ENCODE measurements around the gene F2. TPM values are rescaled to one million over a fixed set of nuclear protein-coding genes. Genes with fewer than 3 reads are reported as not detected.

Gene F2
- total RNA-seq, 1 experiment from 2014 or later = 0.06 TPM

- no peak for DNase-seq
- H3K9me3 ChIP-seq (replicated peaks) = no peaks in the 10 kb centered on the region
- no peaks in the 10 kb centered on the region for H3K27me3 ChIP-seq
- H3K27ac ChIP-seq = no peak overlapping the region
- no peaks in the 10 kb centered on the region for H3K4me1 ChIP-seq
- H3K36me3 ChIP-seq = peaks cover 15% of the 10 kb centered on the region
- no peak overlapping the region for H3K4me3 ChIP-seq
These were observed 17.6 kb downstream of the F2 start for GRCh38 chr11:46736615-46737014.

GRCh38 chr11:46737699-46738098 lies 18.7 kb downstream of the F2 start:
- DNase-seq = no peak
- Histone ChIP-seq H3K27me3 (no peaks in the 10 kb centered on the region), H3K36me3 (peaks cover 26% of the 10 kb centered on the region), H3K4me3 (no peak overlapping the region), H3K4me1 (no peaks in the 10 kb centered on the region), H3K9me3 (replicated peaks) (no peaks in the 10 kb centered on the region), H3K27ac (no peak overlapping the region)

DNA sequence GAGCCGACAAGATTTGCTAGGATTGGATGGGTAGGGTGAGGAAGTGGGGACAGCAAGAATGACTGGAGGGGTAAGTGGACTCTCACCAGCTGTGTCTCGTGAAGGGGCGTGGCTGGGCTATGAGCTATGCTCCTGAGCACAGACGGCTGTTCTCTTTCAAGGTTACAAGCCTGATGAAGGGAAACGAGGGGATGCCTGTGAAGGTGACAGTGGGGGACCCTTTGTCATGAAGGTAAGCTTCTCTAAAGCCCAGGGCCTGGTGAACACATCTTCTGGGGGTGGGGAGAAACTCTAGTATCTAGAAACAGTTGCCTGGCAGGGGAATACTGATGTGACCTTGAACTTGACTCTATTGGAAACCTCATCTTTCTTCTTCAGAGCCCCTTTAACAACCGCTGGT lies 19.9 kb downstream of the F2 start:
- peaks cover 38% of the 10 kb centered on the region for H3K36me3 ChIP-seq
- H3K27me3 ChIP-seq = no peaks in the 10 kb centered on the region
- H3K4me3 ChIP-seq = no peak overlapping the region
- H3K27ac ChIP-seq = no peak overlapping the region
- no peaks in the 10 kb centered on the region for H3K9me3 ChIP-seq (replicated peaks)
- DNase-seq = no peak
- no peaks in the 10 kb centered on the region for H3K4me1 ChIP-seq

GRCh38 chr11:46741600-46742484 lies 22.8 kb downstream of the F2 start:
- Histone ChIP-seq H3K4me3 (no peak overlapping the region), H3K27me3 (no peaks in the 10 kb centered on the region), H3K4me1 (no peaks in the 10 kb centered on the region), H3K36me3 (peaks cover 66% of the 10 kb centered on the region), H3K9me3 (replicated peaks) (no peaks in the 10 kb centered on the region), H3K27ac (no peak overlapping the region)
- DNase-seq = no peak

DNA sequence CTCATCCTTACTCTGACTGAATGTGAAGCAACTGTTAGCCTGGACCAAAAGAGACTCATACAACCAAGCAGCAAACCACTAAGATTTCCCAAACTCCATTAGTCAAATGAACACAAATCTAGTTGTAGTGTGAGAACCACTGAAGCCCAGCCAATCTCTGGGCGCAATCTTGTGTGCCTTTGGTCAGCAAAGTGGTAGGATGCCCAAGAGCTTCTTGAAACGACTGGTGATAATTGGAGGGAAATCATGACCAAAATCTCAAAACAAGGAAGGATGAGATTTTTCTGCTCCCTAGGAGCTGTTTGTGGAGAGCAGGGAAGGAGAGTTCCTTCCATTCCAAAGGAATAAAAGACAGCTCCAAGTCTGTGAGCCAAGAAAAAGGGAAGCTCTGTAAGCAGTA lies 24.0 kb downstream of the F2 start:
- H3K9me3 ChIP-seq (replicated peaks) = no peaks in the 10 kb centered on the region
- no peaks in the 10 kb centered on the region for H3K27me3 ChIP-seq
- no peaks in the 10 kb centered on the region for H3K4me1 ChIP-seq
- no peak overlapping the region for H3K4me3 ChIP-seq
- no peak overlapping the region for H3K27ac ChIP-seq
- DNase-seq = no peak
- H3K36me3 ChIP-seq = peaks cover 75% of the 10 kb centered on the region

GRCh38 chr11:46743693-46744339 lies 24.8 kb downstream of the F2 start:
- DNase-seq = no peak
- H3K4me1 ChIP-seq = no peaks in the 10 kb centered on the region
- H3K4me3 ChIP-seq = no peak overlapping the region
- no peaks in the 10 kb centered on the region for H3K27me3 ChIP-seq
- H3K27ac ChIP-seq = no peak overlapping the region
- no peaks in the 10 kb centered on the region for H3K9me3 ChIP-seq (replicated peaks)
- peaks cover 83% of the 10 kb centered on the region for H3K36me3 ChIP-seq

DNA sequence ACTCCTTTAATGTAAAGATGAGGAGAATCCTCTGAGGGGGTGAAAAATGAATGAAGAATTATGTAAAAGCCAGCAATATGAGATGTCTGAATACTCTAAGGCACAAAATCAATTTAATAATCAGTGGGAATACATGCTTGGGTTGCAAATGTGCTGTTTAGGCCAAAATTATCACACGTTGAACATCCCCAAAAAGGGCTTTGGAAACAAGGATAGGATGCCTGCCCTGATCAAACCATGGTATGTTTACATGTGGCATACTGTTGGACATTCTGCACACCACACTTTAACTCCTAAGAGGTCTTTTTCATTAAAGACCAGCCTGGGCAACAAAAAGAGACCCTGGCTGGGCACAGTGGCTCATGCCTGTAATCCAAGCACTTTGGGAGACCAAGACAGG lies 26.3 kb downstream of the F2 start:
- Histone ChIP-seq H3K4me1 (no peaks in the 10 kb centered on the region), H3K4me3 (no peak overlapping the region), H3K36me3 (peaks cover 95% of the 10 kb centered on the region), H3K27ac (no peak overlapping the region), H3K27me3 (no peaks in the 10 kb centered on the region), H3K9me3 (replicated peaks) (no peaks in the 10 kb centered on the region)
- DNase-seq = no peak

DNA sequence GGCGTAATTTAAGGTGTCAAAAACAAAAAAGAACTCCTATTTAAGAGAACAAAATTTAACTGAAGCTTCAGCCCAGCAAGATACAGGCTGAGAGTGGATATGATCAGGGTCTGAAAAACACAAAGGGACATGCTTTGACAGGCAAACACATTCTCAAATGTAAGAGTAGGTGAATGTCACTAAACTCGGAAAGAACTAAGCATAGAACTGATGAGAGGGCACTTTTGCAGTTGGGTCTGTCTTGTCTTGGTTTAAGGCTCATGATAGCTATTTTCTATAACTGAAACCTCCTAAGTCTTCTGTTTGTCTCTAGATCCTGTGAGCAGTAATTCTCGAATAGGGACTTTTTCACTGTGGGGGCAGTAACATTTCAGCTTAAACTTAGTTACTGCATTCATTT lies 27.0 kb downstream of the F2 start:
- DNase-seq = no peak
- no peaks in the 10 kb centered on the region for H3K27me3 ChIP-seq
- no peaks in the 10 kb centered on the region for H3K4me1 ChIP-seq
- no peak overlapping the region for H3K4me3 ChIP-seq
- H3K36me3 ChIP-seq = peaks cover 96% of the 10 kb centered on the region
- H3K27ac ChIP-seq = no peak overlapping the region
- no peaks in the 10 kb centered on the region for H3K9me3 ChIP-seq (replicated peaks)

- peaks cover 95% of the 10 kb centered on the region for H3K36me3 ChIP-seq
- DNase-seq = no peak
These were observed 28.1 kb downstream of the F2 start for GRCh38 chr11:46747150-46747549.

DNA sequence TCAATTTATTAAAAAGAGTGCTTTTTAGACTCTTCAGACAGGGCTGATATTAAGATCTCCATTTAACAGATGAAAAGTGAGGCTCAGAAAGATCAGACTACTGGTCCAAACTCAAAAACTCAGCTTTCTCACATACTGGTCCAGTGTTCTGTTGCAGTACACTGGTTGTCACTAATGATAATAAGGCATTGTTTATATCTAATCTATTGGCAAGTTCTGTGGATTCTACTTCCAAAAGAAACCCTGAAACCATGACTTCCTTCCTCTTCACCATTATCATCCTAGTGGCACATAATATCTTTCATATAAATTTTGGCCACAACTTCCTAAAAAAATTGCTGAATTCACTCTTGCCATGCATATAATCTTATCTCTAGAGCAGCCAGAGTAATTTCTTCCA lies 36.9 kb downstream of the F2 start:
- Histone ChIP-seq H3K27me3 (no peaks in the 10 kb centered on the region), H3K4me1 (no peaks in the 10 kb centered on the region), H3K4me3 (no peak overlapping the region), H3K36me3 (peaks cover 90% of the 10 kb centered on the region), H3K9me3 (replicated peaks) (no peaks in the 10 kb centered on the region), H3K27ac (no peak overlapping the region)
- no peak for DNase-seq

More at GRCh38 chr11:46747150-46747549, 28.1 kb downstream of the F2 start:
- Histone ChIP-seq H3K4me3 (no peak overlapping the region), H3K9me3 (replicated peaks) (no peaks in the 10 kb centered on the region), H3K4me1 (no peaks in the 10 kb centered on the region), H3K27ac (no peak overlapping the region), H3K27me3 (no peaks in the 10 kb centered on the region)

DNA sequence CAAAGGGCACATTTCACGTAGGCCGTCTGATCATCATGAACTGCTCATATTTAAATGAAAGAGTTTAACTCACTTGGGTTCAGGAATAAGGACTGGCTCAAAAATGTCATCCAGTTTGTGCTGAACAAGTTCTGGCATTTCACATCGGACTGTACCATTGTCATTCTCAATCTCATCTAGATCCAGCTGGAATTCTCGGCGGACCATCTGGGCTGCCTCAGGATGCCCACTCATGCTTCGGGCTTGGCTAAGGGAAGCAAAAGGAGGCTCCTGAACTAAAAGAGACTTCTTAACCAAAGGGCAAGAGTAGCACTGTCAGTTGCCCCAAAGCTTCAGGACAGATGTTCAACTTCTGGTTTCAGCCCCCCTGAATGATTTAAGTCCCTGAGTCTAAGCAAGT lies 40.2 kb downstream of the F2 start:
- Histone ChIP-seq H3K27me3 (no peaks in the 10 kb centered on the region), H3K27ac (no peak overlapping the region), H3K4me1 (no peaks in the 10 kb centered on the region), H3K4me3 (no peak overlapping the region), H3K36me3 (peaks cover 93% of the 10 kb centered on the region), H3K9me3 (replicated peaks) (no peaks in the 10 kb centered on the region)
- no peak for DNase-seq

GRCh38 chr11:46760429-46761128 lies 41.6 kb downstream of the F2 start:
- DNase-seq = no peak
- no peak overlapping the region for H3K4me3 ChIP-seq
- H3K9me3 ChIP-seq (replicated peaks) = no peaks in the 10 kb centered on the region
- H3K36me3 ChIP-seq = peaks cover 89% of the 10 kb centered on the region
- H3K27ac ChIP-seq = no peak overlapping the region
- H3K4me1 ChIP-seq = no peaks in the 10 kb centered on the region
- no peaks in the 10 kb centered on the region for H3K27me3 ChIP-seq

DNA sequence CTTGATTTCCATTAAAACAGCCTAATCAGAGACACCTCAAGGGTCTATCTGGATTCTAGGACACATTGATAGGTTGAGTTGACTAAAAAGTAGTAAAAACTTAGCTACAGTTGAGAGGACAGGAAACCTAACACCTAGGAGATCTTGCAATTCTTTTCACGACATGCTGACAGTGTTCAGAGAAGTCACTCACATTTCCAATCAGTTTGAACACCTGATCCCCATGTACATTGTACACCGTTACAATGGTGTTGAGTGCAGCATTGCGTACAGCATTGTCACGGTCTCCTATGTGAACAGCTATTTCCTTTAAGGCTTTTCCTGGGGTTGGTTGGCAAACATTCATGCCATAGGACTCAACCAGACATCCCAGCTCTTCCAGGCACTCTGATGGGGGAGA lies 42.8 kb downstream of the F2 start:
- Histone ChIP-seq H3K4me1 (no peaks in the 10 kb centered on the region), H3K27ac (no peak overlapping the region), H3K27me3 (no peaks in the 10 kb centered on the region), H3K36me3 (peaks cover 91% of the 10 kb centered on the region), H3K4me3 (no peak overlapping the region), H3K9me3 (replicated peaks) (no peaks in the 10 kb centered on the region)
- no peak for DNase-seq

- H3K27me3 ChIP-seq = no peaks in the 10 kb centered on the region
- no peak overlapping the region for H3K27ac ChIP-seq
- no peaks in the 10 kb centered on the region for H3K9me3 ChIP-seq (replicated peaks)
- DNase-seq = no peak
- no peak overlapping the region for H3K4me3 ChIP-seq
- no peaks in the 10 kb centered on the region for H3K4me1 ChIP-seq
- H3K36me3 ChIP-seq = peaks cover 91% of the 10 kb centered on the region
These were observed 43.2 kb downstream of the F2 start for GRCh38 chr11:46762248-46762647.

GRCh38 chr11:46766656-46767055 lies 47.6 kb downstream of the F2 start:
- DNase-seq = no peak
- Histone ChIP-seq H3K27ac (no peak overlapping the region), H3K27me3 (no peaks in the 10 kb centered on the region), H3K4me3 (no peak overlapping the region), H3K9me3 (replicated peaks) (no peaks in the 10 kb centered on the region), H3K36me3 (peaks cover 94% of the 10 kb centered on the region), H3K4me1 (no peaks in the 10 kb centered on the region)
